ENCODE data around the gene OIT3.

DNA sequence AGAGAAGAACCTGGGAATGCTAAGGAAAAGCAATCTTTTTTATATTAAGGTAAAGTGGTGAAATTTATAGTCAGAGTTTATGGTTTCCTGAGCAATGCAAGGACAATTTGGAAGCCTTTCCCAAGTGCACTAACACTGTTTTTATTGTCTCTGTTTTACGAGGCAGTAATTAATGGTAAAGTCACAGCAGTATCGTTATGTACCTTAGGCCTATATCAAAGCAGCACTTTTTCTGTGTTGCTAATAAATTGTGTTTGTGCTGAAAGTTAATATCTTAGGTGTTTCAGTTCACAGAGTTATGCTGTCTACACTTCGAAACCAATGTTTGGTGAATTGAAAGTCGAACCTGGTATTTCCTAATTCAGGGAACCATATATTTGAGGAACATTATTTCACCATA lies 19.2 kb downstream of the OIT3 start:
- TF ChIP-seq POLR2A (IDR thresholded peaks at IDR 0.05; ENCODE audit: control extremely low read depth in 1 of 2, low read depth in 2 of 2, low read length in 2 of 2) (no peak), RXRA (IDR thresholded peaks at IDR 0.05; ENCODE audit: insufficient read depth, low read depth, low read length) (no peak), GABPA (IDR thresholded peaks at IDR 0.05; ENCODE audit: borderline replicate concordance, insufficient read depth, low read length) (no peak), TCF12 (IDR thresholded peaks at IDR 0.05; ENCODE audit: low read depth, low read length) (no peak), CHD1 (IDR thresholded peaks at IDR 0.05; ENCODE audit: low read depth, low read length) (no peak), TAF1 (IDR thresholded peaks at IDR 0.05; ENCODE audit: low read depth, low read length) (no peak)
- TF ChIP-seq, protein P1, sequence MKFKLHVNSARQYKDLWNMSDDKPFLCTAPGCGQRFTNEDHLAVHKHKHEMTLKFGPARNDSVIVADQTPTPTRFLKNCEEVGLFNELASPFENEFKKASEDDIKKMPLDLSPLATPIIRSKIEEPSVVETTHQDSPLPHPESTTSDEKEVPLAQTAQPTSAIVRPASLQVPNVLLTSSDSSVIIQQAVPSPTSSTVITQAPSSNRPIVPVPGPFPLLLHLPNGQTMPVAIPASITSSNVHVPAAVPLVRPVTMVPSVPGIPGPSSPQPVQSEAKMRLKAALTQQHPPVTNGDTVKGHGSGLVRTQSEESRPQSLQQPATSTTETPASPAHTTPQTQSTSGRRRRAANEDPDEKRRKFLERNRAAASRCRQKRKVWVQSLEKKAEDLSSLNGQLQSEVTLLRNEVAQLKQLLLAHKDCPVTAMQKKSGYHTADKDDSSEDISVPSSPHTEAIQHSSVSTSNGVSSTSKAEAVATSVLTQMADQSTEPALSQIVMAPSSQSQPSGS (IDR thresholded peaks at IDR 0.05; ENCODE audit: low read length): no peak

All from H1 (cell line).